ENCODE measurements around the gene FBXW5. TPM values are rescaled to one million over a fixed set of nuclear protein-coding genes. Genes with fewer than 3 reads are reported as not detected.
A peak's percentile ranks its signal among the peaks of the same experiment; 100 is the strongest.

Gene FBXW5
- total and polyA plus RNA-seq, 10 of the 15 experiments (the other 5 are each of a cell fraction or from before 2014, with no cell fraction given) = 0.21 to 97.3 (median 44.5) TPM

- TF ChIP-seq CREB1 (IDR thresholded peaks at IDR 0.05; ENCODE audit: low read depth) (no peak), E4F1 (IDR thresholded peaks at IDR 0.05; ENCODE audit: borderline replicate concordance, partially characterized antibody) (no peak), EP300 (IDR thresholded peaks at IDR 0.05; ENCODE audit: borderline replicate concordance in 1 of 2, control insufficient read depth in 1 of 2, low read depth in 2 of 2, low read length in 2 of 2) (no peak), TAF1 (IDR thresholded peaks at IDR 0.05; ENCODE audit: borderline replicate concordance, low read depth, low read length) (peak; percentile 23; the same call in 1 of the 2 replicates), YBX1 (IDR thresholded peaks at IDR 0.05) (no peak), ETV6 (conservative IDR thresholded peaks at IDR 0.05 in 1 of 2, IDR thresholded peaks at IDR 0.05 in 1 of 2; ENCODE audit: borderline replicate concordance in 1 of 2, low read depth in 1 of 2) (no peak), MEF2B (IDR thresholded peaks at IDR 0.05; ENCODE audit: partially characterized antibody, poor library complexity, severe bottlenecking) (no peak), FOXM1 (IDR thresholded peaks at IDR 0.05; ENCODE audit: low read depth, low read length) (no peak), YY1 (IDR thresholded peaks at IDR 0.05; ENCODE audit: low read depth, low read length) (no peak), TCF3 (IDR thresholded peaks at IDR 0.05; ENCODE audit: borderline replicate concordance, insufficient read depth, low read depth, low read length) (no peak), SIN3A (IDR thresholded peaks at IDR 0.05; ENCODE audit: low read depth, low read length) (0 out of 2 replicates have a peak, but pooled peaks have one; percentile 10), NR2C1 (IDR thresholded peaks at IDR 0.05) (no peak), WRNIP1 (IDR thresholded peaks at IDR 0.05; ENCODE audit: borderline replicate concordance, low read depth, low read length) (no peak), BCL11A (IDR thresholded peaks at IDR 0.05; ENCODE audit: low read depth, low read length) (no peak), HCFC1 (IDR thresholded peaks at IDR 0.05; ENCODE audit: low read length) (no peak), SMARCA5 (IDR thresholded peaks at IDR 0.05) (0 out of 2 replicates have a peak, but pooled peaks have one; percentile 32), MEF2A (IDR thresholded peaks at IDR 0.05; ENCODE audit: insufficient read depth, low read depth, low read length) (no peak), SREBF2 (IDR thresholded peaks at IDR 0.05; ENCODE audit: low read length) (no peak), NFXL1 (IDR thresholded peaks at IDR 0.05; ENCODE audit: borderline replicate concordance) (no peak), E2F4 (IDR thresholded peaks at IDR 0.05; ENCODE audit: low read depth, low read length) (no peak), NKRF (conservative IDR thresholded peaks at IDR 0.05) (peak; percentile 49; the same call in 1 of the 2 replicates), ZZZ3 (IDR thresholded peaks at IDR 0.05; ENCODE audit: control insufficient read depth, insufficient read length, low read depth) (no peak), BACH1 (IDR thresholded peaks at IDR 0.05; ENCODE audit: borderline replicate concordance) (0 out of 2 replicates have a peak, but pooled peaks have one; percentile 28)
- TF ChIP-seq, protein P1, sequence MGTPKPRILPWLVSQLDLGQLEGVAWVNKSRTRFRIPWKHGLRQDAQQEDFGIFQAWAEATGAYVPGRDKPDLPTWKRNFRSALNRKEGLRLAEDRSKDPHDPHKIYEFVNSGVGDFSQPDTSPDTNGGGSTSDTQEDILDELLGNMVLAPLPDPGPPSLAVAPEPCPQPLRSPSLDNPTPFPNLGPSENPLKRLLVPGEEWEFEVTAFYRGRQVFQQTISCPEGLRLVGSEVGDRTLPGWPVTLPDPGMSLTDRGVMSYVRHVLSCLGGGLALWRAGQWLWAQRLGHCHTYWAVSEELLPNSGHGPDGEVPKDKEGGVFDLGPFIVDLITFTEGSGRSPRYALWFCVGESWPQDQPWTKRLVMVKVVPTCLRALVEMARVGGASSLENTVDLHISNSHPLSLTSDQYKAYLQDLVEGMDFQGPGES (IDR thresholded peaks at IDR 0.05) = peak; percentile 88
Observed at GRCh38 chr9:136949817-136950655, 5.5 kb upstream of the FBXW5 start (continued).
